ENCODE data around the gene CTDSP1.

DNA sequence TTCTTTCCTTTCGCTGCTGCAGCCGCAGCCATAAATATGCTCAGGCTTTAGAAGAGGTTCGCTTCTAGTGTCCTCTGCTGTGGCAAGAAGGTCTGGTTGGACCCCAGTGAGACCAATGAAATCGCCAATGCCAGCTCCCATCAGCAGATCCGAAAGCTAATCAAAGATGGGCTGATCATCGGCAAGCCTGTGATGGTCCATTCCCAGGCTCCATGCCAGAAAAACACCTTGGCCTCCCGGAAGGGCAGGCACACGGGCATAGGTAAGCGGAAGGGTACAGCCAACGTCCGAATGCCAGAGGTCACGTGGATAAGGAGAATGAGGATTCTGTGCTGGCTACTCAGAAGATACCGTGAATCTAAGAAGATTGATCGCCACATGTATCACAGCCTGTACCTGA lies 45.6 kb upstream of the CTDSP1 start:
- TF ChIP-seq CTCF (IDR thresholded peaks at IDR 0.05): no peak
- no peak for TF ChIP-seq EP300 (IDR thresholded peaks at IDR 0.05)
- TF ChIP-seq POLR2A (IDR thresholded peaks at IDR 0.05): no peak

All from ovary (tissue), 3 donors.